NB4 (cell line): ENCODE results near the gene WSCD2.

ENCODE experiments used
- DNase-seq: peaks from one replicate; pipeline ENCODE4 v3.0.0; 2010; ENCODE audit warnings: low read depth
- H3K4me3 ChIP-seq: one replicate; pipeline ENCODE4 v1.5.1; 2011; ENCODE audit warnings: mild to moderate bottlenecking, low read depth, low read length, moderate library complexity
- CTCF ChIP-seq: IDR thresholded peaks from one replicate; pipeline ENCODE4 v1.5.1; 2012; ENCODE audit warnings: low read depth, low read length
- MAX ChIP-seq: IDR thresholded peaks from 2 replicates; pipeline ENCODE4 v1.6.1; 2011; ENCODE audit warnings: low read depth, low read length
- MYC ChIP-seq: IDR thresholded peaks from 2 replicates; pipeline ENCODE4 v1.6.1; 2011; ENCODE audit warnings: low read depth, low read length
- POLR2A ChIP-seq: IDR thresholded peaks from 2 replicates; pipeline ENCODE4 v1.6.1; 2011; ENCODE audit warnings: mild to moderate bottlenecking; ENCODE audit not compliant: insufficient read length; ENCODE audit errors: extremely low read depth

The WSCD2 gene

DNA sequence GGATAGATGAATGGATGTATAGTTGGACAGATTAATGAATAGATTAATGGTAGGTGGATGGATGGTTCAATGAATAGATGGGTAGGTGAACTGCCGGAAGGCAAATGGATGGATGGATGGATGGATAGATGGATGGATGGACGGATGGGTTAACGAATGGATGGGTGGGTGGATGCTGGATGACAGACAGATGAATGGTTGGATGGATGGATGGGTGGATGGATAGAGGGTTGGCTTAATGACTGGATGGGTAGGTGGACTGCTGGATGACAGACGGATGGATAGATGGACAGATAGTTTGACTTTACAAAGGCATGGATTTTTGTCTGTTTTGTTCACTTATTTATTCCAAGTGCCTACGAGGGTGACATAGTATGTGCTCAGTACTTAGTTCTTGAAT is 64.4 kb downstream of the WSCD2 start:
- TF ChIP-seq CTCF (no peak), MAX (no peak), MYC (no peak), POLR2A (no peak)
- no peak overlapping the region for H3K4me3 ChIP-seq
- no peak for DNase-seq

GRCh38 chr12:108193917-108194316 is 64.8 kb downstream of the WSCD2 start:
- H3K4me3 ChIP-seq, result no peak overlapping the region
- TF ChIP-seq CTCF (peak; percentile 80), MYC (no peak)
- DNase-seq, result peak; percentile 50

GRCh38 chr12:108194585-108194984 is 65.5 kb downstream of the WSCD2 start:
- DNase-seq, result no peak
- TF ChIP-seq CTCF, result no peak
- no peak for TF ChIP-seq POLR2A
- no peak for TF ChIP-seq MYC
- TF ChIP-seq MAX, result no peak
- no peak overlapping the region for H3K4me3 ChIP-seq

- no peak for TF ChIP-seq MYC
- no peak for TF ChIP-seq MAX
- no peak for TF ChIP-seq CTCF
- TF ChIP-seq POLR2A, result no peak
- no peak overlapping the region for H3K4me3 ChIP-seq
- DNase-seq, result no peak
Measured at GRCh38 chr12:108196319-108196718, 67.2 kb downstream of the WSCD2 start.

DNA sequence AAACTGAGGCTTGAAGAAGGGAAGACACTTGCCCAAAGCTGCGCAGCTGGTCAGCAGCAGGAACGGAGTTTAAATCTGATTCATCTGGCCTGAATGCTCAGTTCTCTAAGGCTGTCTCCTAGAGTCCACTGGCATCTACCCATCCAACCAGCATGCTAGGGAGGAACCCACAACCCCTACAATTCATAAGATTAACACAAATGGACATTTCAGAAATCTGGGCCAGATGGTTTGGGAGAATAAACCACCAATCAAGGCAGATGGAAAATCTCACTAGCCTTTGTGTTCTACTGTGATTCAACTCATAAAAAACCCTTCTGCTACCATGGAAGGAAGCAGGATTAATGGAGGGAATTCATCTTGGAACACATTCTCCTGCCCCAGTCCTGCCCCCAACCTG is 67.8 kb downstream of the WSCD2 start:
- H3K4me3 ChIP-seq, result no peak overlapping the region
- DNase-seq, result no peak
- TF ChIP-seq MAX, result no peak
- TF ChIP-seq CTCF, result no peak
- TF ChIP-seq POLR2A, result no peak
- TF ChIP-seq MYC, result no peak

GRCh38 chr12:108198043-108198442 is 69.0 kb downstream of the WSCD2 start:
- no peak for DNase-seq
- TF ChIP-seq MYC (no peak), MAX (no peak), POLR2A (no peak), CTCF (no peak)
- H3K4me3 ChIP-seq, result no peak overlapping the region
